SU-DHL-6 (cell line): ENCODE measurements around the gene BBX.

Source experiments
- H2AFZ ChIP-seq: fragments of 200-600 bp; sonication (generic); 2 replicates; pipeline ENCODE4 v1.6.1; 2014; ENCODE audit warnings: low read depth, mild to moderate bottlenecking, moderate library complexity, mixed read lengths, antibody characterized with exemption, low read length; ENCODE audit not compliant: severe bottlenecking
- H3F3A ChIP-seq: fragments of 200-600 bp; shearing (Covaris generic); 2 replicates; pipeline ENCODE4 v1.6.0; 2016; ENCODE audit warnings: antibody characterized with exemption, mild to moderate bottlenecking; ENCODE audit not compliant: insufficient read depth
- H3K27ac ChIP-seq: fragments of 200-600 bp; sonication (generic); 2 replicates; pipeline ENCODE4 v1.5.1; 2016; ENCODE audit warnings: low read depth, mild to moderate bottlenecking, low read length, moderate library complexity, mixed read lengths
- H3K27me3 ChIP-seq: fragments of 200-600 bp; sonication (generic), shearing (Covaris generic); 2 replicates; pipeline ENCODE4 v1.6.0; 2014; ENCODE audit warnings: mild to moderate bottlenecking, low read length
- H3K36me3 ChIP-seq: fragments of 200-600 bp; sonication (generic); 2 replicates; pipeline ENCODE4 v1.6.1; 2014; ENCODE audit warnings: mild to moderate bottlenecking, low read length, mixed read lengths
- H3K4me2 ChIP-seq: fragments of 300-600, 200-600 bp; shearing (Covaris generic), sonication (generic); 2 replicates; pipeline ENCODE4 v1.6.0; 2014; ENCODE audit warnings: low read length, low read depth, mild to moderate bottlenecking; ENCODE audit not compliant: poor library complexity, severe bottlenecking
- H3K4me3 ChIP-seq: fragments of 200-600 bp; sonication (generic); 2 replicates; pipeline ENCODE4 v1.5.1; 2014; ENCODE audit warnings: antibody characterized with exemption, low read length, mild to moderate bottlenecking, mixed read lengths; ENCODE audit not compliant: insufficient read depth, poor library complexity, severe bottlenecking
- H3K79me2 ChIP-seq: fragments of 200-600 bp; sonication (generic); 2 replicates; pipeline ENCODE4 v1.6.1; 2014; ENCODE audit warnings: mild to moderate bottlenecking, low read length, moderate library complexity; ENCODE audit not compliant: insufficient read depth
- H3K9ac ChIP-seq: fragments of 200-600 bp; sonication (generic); 2 replicates; pipeline ENCODE4 v1.7.0; 2014; ENCODE audit warnings: mild to moderate bottlenecking, low read length
- H3K9me2 ChIP-seq: fragments of 200-600 bp; sonication (generic); replicated peaks from 2 replicates; pipeline ENCODE4 v1.6.1; 2014; ENCODE audit warnings: low read length; ENCODE audit not compliant: insufficient read depth
- H3K9me3 ChIP-seq: fragments of 200-600 bp; sonication (generic); 2 replicates; pipeline ENCODE4 v1.6.1; 2014; ENCODE audit warnings: low read length, mixed read lengths; ENCODE audit not compliant: insufficient read depth
- H4K20me1 ChIP-seq: fragments of 200-600 bp; sonication (generic); 2 replicates; pipeline ENCODE4 v1.6.1; 2014; ENCODE audit warnings: low read depth, mild to moderate bottlenecking, antibody characterized with exemption, low read length, moderate library complexity, mixed read lengths
- EZH2phosphoT487 ChIP-seq: fragments of 200-600 bp; sonication (generic), shearing (Covaris generic); conservative IDR thresholded peaks from 2 replicates; pipeline ENCODE4 v1.6.1; 2018; ENCODE audit warnings: mild to moderate bottlenecking, antibody characterized with exemption, low read length, moderate library complexity, mixed read lengths
- TF ChIP-seq, protein P1 (sequence below): fragments of 200-600 bp; sonication (generic); IDR thresholded peaks from one replicate; pipeline ENCODE4 v1.5.1; 2017; ENCODE audit warnings: antibody characterized with exemption, mild to moderate bottlenecking, low read length, moderate library complexity; ENCODE audit not compliant: insufficient read depth, poor library complexity, severe bottlenecking

Gene BBX

DNA sequence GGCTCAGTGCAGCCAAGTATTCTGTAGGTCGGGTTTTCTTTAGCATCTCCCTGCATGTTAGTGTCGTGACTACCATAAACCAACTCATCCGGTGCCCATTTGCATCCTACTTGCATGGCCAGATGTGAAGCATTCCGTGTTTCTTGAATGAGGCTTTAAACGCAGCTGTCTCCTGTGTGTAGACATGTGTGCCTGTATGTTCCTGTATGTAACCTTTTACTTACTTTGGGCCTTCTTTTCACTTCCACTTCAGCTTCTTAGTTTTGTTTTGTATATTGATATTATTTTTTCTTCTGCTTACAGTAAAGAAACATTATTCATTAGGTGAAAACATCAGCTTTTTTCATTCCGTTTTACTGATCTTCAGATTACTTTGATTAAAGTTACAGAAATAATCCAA lies 267.9 kb downstream of the BBX start:
- TF ChIP-seq, protein P1, sequence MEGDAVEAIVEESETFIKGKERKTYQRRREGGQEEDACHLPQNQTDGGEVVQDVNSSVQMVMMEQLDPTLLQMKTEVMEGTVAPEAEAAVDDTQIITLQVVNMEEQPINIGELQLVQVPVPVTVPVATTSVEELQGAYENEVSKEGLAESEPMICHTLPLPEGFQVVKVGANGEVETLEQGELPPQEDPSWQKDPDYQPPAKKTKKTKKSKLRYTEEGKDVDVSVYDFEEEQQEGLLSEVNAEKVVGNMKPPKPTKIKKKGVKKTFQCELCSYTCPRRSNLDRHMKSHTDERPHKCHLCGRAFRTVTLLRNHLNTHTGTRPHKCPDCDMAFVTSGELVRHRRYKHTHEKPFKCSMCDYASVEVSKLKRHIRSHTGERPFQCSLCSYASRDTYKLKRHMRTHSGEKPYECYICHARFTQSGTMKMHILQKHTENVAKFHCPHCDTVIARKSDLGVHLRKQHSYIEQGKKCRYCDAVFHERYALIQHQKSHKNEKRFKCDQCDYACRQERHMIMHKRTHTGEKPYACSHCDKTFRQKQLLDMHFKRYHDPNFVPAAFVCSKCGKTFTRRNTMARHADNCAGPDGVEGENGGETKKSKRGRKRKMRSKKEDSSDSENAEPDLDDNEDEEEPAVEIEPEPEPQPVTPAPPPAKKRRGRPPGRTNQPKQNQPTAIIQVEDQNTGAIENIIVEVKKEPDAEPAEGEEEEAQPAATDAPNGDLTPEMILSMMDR = no peak
- TF ChIP-seq EZH2phosphoT487 = no peak
- Histone ChIP-seq H3K79me2 (no peaks in the 10 kb centered on the region), H3K27ac (no peak overlapping the region), H3K9me3 (no peaks in the 10 kb centered on the region), H3K9ac (no peak overlapping the region), H3F3A (0 out of 2 replicates have a peak, but pooled peaks cover 5% of the 10 kb centered on the region), H3K9me2 (no peaks in the 10 kb centered on the region), H4K20me1 (no peaks in the 10 kb centered on the region), H2AFZ (no peak overlapping the region), H3K27me3 (no peaks in the 10 kb centered on the region), H3K4me2 (no peak overlapping the region), H3K4me3 (no peak overlapping the region), H3K36me3 (peaks cover under 1% of the 10 kb centered on the region)

GRCh38 chr3:107791027-107791426 lies 268.3 kb downstream of the BBX start:
- Histone ChIP-seq H3K4me3 (no peak overlapping the region), H3K9me3 (no peaks in the 10 kb centered on the region), H3K9ac (no peak overlapping the region), H4K20me1 (no peaks in the 10 kb centered on the region), H3K27me3 (no peaks in the 10 kb centered on the region), H3K79me2 (no peaks in the 10 kb centered on the region), H3K4me2 (no peak overlapping the region), H3K9me2 (no peaks in the 10 kb centered on the region), H3K27ac (no peak overlapping the region), H3F3A (0 out of 2 replicates have a peak, but pooled peaks cover 5% of the 10 kb centered on the region), H2AFZ (no peak overlapping the region), H3K36me3 (no peaks in the 10 kb centered on the region)
- TF ChIP-seq EZH2phosphoT487 = no peak
- TF ChIP-seq, protein P1 = no peak

DNA sequence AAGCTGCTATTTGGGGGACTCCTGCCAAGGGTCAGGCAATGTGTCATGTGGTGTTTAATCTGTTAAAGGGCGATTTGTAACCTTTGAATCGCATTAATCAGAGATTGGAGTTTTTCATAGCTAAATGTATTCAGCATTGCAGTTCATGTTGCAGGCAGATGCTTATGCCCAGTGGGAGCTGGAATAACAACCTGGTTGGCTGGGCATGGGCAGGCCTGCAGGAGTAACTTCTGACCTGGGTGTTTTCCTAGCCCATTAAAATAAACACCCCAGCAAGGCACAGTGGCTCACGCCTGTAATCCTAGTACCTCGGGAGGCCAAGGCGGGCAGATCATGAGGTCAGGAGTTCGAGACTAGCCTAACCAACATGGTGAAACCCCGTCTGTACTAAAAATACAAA lies 268.7 kb downstream of the BBX start:
- Histone ChIP-seq H2AFZ (no peak overlapping the region), H4K20me1 (no peaks in the 10 kb centered on the region), H3K9me3 (no peaks in the 10 kb centered on the region), H3K4me3 (no peak overlapping the region), H3K9me2 (no peaks in the 10 kb centered on the region), H3K36me3 (no peaks in the 10 kb centered on the region), H3K4me2 (no peak overlapping the region), H3F3A (0 out of 2 replicates have a peak, but pooled peaks cover 5% of the 10 kb centered on the region), H3K9ac (no peak overlapping the region), H3K27me3 (no peaks in the 10 kb centered on the region), H3K27ac (no peak overlapping the region), H3K79me2 (no peaks in the 10 kb centered on the region)
- TF ChIP-seq, protein P1 = no peak
- TF ChIP-seq EZH2phosphoT487 = no peak
